ENCODE data around the gene AMMECR1L. TPM values are rescaled to one million over a fixed set of nuclear protein-coding genes. Genes with fewer than 3 reads are reported as not detected.

Gene AMMECR1L
- total RNA-seq, 4 donors from 2014 or later = 5.4 to 20.4 (median 13.7) TPM

DNA sequence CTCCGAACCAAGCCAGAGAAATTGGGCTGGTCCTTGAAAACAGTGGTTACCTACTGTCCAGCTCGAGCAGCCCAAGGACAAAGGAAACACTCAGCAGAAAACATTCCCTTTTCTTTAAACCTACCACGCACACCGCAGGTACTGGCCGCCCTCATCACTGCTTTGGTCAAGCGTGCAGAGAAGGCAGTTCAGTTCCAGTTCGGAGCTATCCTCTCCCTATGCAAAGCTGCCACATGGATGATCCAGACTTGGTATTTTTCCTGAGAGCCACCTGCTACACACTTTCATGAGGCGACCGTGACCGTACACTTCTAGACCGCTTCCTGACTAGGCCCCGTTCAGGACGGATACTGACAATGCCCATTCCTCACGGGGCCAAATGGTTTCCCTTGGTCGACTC is 23.5 kb downstream of the AMMECR1L start:
- Histone ChIP-seq H3K4me1 (peaks cover 0 to 2% of the 10 kb centered on the region in 2 donors), H3K27ac (no peak overlapping the region), H3K4me3 (no peak overlapping the region), H3K9me3 (no peaks in the 10 kb centered on the region), H3K36me3 (no peaks in the 10 kb centered on the region), H3K27me3 (no peaks in the 10 kb centered on the region)
- DNase-seq = no peak
- TF ChIP-seq, protein P1, sequence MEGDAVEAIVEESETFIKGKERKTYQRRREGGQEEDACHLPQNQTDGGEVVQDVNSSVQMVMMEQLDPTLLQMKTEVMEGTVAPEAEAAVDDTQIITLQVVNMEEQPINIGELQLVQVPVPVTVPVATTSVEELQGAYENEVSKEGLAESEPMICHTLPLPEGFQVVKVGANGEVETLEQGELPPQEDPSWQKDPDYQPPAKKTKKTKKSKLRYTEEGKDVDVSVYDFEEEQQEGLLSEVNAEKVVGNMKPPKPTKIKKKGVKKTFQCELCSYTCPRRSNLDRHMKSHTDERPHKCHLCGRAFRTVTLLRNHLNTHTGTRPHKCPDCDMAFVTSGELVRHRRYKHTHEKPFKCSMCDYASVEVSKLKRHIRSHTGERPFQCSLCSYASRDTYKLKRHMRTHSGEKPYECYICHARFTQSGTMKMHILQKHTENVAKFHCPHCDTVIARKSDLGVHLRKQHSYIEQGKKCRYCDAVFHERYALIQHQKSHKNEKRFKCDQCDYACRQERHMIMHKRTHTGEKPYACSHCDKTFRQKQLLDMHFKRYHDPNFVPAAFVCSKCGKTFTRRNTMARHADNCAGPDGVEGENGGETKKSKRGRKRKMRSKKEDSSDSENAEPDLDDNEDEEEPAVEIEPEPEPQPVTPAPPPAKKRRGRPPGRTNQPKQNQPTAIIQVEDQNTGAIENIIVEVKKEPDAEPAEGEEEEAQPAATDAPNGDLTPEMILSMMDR (IDR thresholded peaks at IDR 0.05) = no peak
- no peak for TF ChIP-seq POLR2A (IDR thresholded peaks at IDR 0.05)
- intact Hi-C loops (cut with DNase I; ENCODE audit: low total_unique reads) = loop anchor here (5.0 kb wide), 1 partner anchor 915 kb away; no protein-coding TSS in a partner anchor

GRCh38 chr2:127860130-127860529 is 25.6 kb downstream of the AMMECR1L start:
- no peaks in the 10 kb centered on the region for H3K9me3 ChIP-seq
- H3K4me1 ChIP-seq = peaks cover 3 to 15% of the 10 kb centered on the region in 2 donors
- TF ChIP-seq POLR2A (IDR thresholded peaks at IDR 0.05) = no peak
- TF ChIP-seq, protein P1 (IDR thresholded peaks at IDR 0.05) = no peak
- H3K27ac ChIP-seq = no peak overlapping the region
- intact Hi-C loops (cut with DNase I; ENCODE audit: low total_unique reads) = loop anchor here (5.0 kb wide), 1 partner anchor 913 kb away; no protein-coding TSS in a partner anchor
- H3K4me3 ChIP-seq = no peak overlapping the region
- H3K36me3 ChIP-seq = no peaks in the 10 kb centered on the region
- H3K27me3 ChIP-seq = no peaks in the 10 kb centered on the region
- DNase-seq = no peak

- no peak for TF ChIP-seq POLR2A (IDR thresholded peaks at IDR 0.05)
- TF ChIP-seq, protein P1 (IDR thresholded peaks at IDR 0.05) = no peak
- H3K4me1 ChIP-seq = peaks cover 3 to 15% of the 10 kb centered on the region in 2 donors
- H3K27me3 ChIP-seq = no peaks in the 10 kb centered on the region
- no peaks in the 10 kb centered on the region for H3K36me3 ChIP-seq
- H3K27ac ChIP-seq = no peak overlapping the region
- no peak overlapping the region for H3K4me3 ChIP-seq
- H3K9me3 ChIP-seq = no peaks in the 10 kb centered on the region
- DNase-seq = no peak
- intact Hi-C loops (cut with DNase I; ENCODE audit: low total_unique reads) = loop anchor here (5.0 kb wide), 1 partner anchor 912 kb away; no protein-coding TSS in a partner anchor
These were observed 26.1 kb downstream of the AMMECR1L start for GRCh38 chr2:127859712-127860085.

GRCh38 chr2:127857265-127857808 is 28.4 kb downstream of the AMMECR1L start:
- TF ChIP-seq POLR2A (IDR thresholded peaks at IDR 0.05) = no peak
- TF ChIP-seq, protein P1 (IDR thresholded peaks at IDR 0.05) = no peak
- no peaks in the 10 kb centered on the region for H3K36me3 ChIP-seq
- peak overlapping the region; percentile 82 for H3K27ac ChIP-seq
- H3K4me1 ChIP-seq = peaks cover 3 to 15% of the 10 kb centered on the region in 2 donors
- peak overlapping the region; percentile 89 to 94 for H3K4me3 ChIP-seq
- H3K27me3 ChIP-seq = no peaks in the 10 kb centered on the region
- intact Hi-C loops (cut with DNase I; ENCODE audit: low total_unique reads) = no loop called here
- no peaks in the 10 kb centered on the region for H3K9me3 ChIP-seq
- DNase-seq = no peak

GRCh38 chr2:127853671-127854070 is 32.1 kb downstream of the AMMECR1L start:
- no peaks in the 10 kb centered on the region for H3K36me3 ChIP-seq
- no peak for DNase-seq
- no peaks in the 10 kb centered on the region for H3K27me3 ChIP-seq
- H3K9me3 ChIP-seq = no peaks in the 10 kb centered on the region
- peaks cover 3 to 15% of the 10 kb centered on the region in 2 donors for H3K4me1 ChIP-seq
- intact Hi-C loops (cut with DNase I; ENCODE audit: low total_unique reads) = no loop called here
- TF ChIP-seq, protein P1 (IDR thresholded peaks at IDR 0.05) = no peak
- no peak for TF ChIP-seq POLR2A (IDR thresholded peaks at IDR 0.05)
- H3K27ac ChIP-seq = no peak overlapping the region
- no peak overlapping the region for H3K4me3 ChIP-seq
